Activated CD4-positive, alpha-beta T cell treated with anti-CD3 and anti-CD28 coated beads, Interleukin-2, amount 50 U/mL, for 1 hour (primary cell): ENCODE measurements around the gene PRUNE2.

Experiments
- DNase-seq: peaks from one replicate; pipeline ENCODE4 v3.0.0-alpha.2; 2020

PRUNE2 gene

DNA sequence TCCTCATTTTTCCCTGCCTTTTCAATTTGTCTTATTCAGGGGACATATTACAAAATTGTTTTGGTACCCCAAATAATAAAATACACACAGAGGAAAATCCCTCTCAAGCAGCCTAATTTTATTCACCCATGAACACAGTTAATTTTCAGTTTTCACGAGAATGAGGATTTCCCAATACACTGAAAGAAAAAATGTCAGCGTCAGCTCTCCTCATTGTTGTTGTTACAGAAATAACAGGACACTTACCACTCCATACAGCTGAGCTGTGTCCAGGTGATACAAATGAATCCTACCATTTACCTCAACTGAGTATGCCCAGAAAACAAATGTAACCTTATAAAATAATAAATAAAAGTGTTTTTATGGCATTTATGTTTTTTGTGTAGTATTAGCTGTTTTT is 286.3 kb downstream of the PRUNE2 start:
- DNase-seq, result no peak

DNA sequence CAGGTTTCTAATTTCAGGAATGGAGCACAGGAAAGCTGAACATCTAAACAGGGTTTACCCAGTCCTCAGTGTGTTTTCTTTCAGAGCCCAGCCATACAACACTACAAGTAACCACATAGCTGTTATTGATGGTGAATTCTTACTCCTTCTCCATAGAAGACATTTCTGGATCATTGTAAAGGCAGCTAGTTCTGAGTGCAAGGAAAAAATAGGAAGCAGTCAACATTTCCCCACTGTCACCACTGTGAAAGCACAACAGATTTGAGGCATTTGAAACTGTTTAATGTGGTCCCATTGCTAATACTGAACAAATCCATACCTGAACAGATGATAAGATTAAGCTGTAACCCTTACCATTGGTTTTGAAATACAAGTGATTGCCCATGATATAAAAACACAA is 286.7 kb downstream of the PRUNE2 start:
- no peak for DNase-seq

DNA sequence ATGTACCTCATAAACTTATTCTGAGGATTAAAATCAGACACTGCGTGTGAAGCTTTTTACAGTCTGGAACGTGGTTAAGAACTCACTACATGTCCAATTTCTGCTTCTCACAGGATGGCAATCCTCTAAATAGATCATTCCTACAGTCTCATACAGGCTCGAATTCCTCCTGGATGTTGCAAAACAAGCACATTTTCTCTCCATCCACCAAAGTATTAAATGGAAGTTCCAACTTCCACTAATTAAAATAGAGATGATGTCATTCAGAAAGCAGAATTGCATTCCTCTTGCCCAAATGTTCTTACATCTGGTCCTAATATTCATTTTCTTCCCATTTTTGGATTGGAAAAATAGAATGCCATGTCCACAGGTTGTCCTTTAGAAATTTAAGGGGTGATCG is 287.2 kb downstream of the PRUNE2 start:
- DNase-seq, result no peak

DNA sequence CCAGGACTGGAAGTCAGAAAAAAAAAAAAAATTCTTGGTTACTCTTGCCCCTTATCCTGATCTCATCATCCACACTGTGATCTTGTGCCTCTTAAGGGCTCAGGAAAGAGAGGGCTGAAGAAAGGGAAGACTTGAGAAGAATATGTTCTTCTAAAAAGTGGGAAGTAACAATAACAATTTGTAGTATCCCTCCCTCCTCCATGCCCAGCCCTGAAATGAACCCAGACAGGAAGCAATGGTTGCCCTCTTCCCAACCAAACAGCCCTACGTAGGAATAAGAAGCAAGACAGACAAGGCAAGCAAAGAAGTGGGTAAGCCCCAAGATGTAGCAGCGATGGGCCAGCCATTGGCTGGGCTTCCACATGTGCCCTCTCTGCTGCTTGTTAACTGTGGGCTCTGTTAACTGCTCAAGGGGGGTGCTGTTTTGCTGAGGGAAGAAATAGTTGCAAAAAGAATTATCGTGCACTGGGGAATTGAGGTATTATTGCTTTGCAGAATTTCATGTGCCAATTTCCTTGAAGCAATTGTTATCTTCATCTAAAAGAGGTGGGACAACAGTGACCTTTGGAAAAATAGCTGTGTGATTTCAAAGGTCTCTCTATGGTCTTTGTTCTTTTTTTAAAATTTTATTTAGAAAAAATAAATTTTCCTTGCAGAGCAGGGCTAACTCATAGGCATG is 288.3 kb downstream of the PRUNE2 start:
- no peak for DNase-seq

DNA sequence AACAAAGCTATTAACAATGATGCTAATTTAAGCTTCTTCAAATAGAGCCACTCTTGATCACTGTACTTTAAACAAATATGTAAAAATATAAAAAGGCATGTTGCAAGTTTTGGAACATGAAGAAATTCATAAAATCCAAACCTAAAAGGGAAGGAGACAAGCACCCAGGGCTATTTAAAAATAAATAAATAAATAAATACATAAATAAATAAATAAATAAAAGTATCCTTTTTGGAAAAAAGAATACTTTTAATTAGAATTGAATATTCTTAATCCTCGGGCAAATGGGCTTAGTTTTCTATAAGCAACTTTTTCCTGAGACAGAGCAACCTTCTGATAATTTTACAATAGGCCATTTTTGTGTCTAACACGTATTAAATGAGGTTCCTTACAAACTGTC is 289.1 kb downstream of the PRUNE2 start:
- DNase-seq, result no peak

DNA sequence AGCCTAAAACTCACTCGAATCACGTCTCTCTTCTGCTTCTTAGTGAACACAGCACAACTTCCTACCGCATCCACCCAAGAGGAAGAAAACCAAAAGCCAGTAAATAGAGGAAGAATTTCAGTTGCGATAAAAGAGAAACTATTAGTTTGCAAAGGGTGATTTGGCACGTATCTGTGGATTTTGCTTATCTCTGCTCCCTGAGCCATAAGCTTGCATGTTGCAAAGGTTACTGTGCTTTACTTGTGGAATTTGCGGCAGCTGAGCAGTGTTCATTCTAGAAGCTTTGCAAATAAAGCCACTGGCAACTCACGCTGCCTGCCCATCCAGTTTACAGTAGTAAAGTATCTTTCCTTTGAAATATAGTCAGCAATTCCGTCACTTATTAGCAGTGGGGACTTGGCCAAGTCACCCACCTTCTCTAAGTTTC is 290.7 kb downstream of the PRUNE2 start:
- DNase-seq, result no peak

DNA sequence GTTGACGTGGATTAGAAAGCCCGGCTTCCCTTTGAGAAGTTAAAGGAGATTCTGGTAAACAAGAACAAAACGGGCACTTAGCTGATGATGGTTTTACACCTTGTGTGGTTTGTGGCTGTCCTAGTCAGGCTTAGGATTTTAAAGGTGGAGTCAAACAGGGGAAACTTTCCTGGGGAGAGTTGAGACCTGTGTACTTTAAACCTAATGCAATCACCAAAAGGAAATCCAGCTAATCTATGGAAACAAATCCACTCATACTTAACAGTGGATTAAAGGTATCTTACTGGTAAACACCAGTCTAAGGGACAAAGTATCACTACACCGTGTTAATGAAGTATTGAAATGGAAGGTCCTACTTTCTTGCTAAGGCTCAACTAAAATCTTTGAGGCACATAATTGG is 291.9 kb downstream of the PRUNE2 start:
- no peak for DNase-seq

DNA sequence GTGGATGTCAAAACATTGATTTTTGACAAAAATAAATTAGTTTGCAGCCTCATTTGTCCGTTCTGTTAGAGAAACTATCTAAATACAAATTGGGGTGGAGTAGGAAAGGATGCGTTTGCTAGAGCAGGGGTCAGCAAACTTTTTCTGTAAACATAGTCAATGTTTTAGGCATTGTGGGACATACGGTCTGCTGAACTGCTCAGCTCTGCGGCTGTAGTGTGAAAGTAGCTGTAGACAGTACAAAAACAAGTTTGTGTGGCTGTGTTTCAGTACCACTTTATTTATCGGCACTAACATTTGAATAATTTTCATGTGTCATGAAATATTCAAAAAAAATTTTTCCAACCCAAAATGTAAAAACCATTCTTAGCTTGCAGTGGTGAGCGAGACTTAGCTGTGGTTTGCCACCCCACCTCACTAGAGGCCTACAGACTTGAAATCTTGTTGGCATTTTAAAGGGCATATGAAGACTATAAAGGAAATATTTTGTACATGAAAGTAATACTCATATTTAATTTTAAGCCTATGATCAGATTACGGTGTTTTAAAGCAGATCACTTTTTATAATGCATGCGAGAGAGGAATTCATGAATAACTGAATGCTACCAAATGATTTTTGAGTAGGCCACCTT is 292.6 kb downstream of the PRUNE2 start:
- DNase-seq, result no peak

DNA sequence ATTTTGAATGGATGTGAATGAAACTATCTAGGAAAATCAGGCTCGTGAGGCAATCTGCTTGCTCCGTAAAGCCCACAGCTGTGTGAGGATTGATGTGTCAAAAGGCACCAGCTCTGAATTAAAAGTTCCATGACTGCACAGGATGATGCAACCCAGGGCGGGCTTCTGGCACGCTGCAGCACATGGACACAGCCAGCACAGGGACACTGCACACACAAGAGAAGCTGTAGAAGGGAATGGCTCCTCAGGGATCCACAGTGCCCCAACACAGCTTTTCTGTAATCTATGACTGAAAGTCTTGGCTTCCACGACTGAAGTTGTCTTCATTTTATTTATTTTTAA is 295.9 kb downstream of the PRUNE2 start:
- no peak for DNase-seq

DNA sequence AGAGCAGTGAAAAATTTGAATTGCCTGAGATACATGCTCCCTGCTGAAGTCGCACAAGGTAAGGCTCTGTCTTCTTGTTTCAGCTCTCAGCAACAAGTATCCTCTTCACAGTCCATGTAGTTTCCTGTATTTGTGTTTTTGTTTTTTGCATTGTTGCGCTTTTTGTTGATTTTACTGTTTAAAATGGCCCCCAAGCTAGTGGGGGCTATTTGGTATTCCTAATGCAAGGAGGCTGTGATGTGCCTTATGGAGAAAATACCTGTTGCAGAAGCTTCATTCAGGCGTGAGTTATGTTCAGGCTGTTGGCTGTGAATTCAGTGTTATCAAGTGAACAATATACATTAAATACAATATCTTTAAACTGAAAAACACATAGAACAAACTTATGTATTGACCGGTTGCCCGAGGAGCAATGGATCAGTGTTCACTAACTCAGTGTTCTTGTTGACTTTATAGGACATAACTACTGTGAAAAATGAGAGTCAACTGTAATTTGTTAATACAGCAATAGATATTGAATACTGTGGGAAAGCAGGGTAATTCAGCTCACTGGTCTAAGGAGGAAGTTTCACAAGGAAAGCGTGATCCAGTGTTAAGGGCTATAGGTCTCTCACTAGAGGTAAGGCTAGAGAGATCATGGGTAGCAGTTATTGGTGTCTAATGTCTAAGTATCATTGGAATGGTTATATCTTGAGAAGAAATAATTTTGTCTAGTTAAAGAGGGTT is 296.5 kb downstream of the PRUNE2 start:
- DNase-seq, result no peak

DNA sequence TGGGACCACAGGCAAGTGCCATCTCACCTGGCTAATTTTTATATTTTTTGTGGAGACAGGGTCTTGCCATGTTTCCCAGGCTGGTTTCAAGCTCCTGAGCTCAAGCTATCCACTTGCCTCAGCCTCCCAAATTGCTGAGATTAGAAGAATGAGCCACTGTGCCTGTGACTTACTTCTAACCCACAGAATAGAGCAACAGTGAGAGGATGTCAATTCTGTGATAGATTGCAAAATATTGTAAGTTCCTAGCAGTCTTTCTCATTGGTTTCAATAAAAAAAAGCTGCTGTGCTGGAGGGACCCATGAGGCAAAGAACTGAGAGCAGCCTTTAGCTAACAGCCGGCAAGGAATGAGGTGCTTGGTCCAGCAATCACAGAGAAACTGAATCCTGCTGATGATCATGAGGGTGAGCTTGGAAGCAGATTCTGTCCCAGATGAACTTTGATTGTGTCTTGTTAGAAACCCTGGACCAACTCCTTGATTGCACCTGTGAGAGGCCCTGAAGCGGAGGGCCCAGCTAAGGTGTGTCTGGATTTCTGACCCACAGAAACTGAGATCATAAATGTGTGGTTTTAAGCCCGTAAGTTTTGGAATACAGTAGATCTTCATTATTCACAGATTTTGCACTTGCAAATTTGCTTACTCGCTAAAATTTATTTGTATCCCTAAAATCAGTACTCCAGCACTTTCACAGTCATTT is 297.2 kb downstream of the PRUNE2 start:
- DNase-seq, result no peak

DNA sequence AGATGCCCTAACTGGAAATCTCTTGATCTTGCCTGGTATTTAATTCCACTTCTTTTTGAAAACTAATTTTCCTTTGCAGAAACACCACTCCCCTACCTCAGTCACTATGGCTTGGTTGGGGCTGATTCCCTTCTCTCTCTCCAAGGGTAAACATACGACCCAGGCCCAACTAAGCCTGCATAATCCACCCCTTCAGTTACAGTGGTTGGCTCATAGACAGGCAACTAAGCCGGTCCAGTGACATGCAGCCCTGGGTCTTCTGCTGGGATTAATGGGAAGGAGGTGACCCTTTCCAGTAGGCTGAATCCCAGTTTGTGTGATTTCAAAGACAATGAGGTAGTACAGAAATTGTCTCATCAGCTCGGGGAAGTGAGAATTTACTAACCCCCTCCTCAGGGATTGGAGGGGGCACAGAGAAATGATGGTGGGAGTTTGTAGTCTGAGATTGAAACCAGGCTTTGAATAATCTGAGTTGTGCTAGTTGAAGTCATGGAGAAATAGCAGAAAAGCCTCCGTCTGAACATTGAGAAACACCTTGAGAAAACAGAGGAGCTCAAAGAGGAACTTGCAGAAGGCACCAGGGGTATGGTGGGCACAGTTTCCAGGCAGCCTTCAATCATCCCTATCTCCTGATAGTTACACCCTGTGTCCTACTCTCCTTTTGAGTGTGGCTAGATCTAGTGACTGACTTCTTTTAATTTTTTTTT is 298.0 kb downstream of the PRUNE2 start:
- no peak for DNase-seq

DNA sequence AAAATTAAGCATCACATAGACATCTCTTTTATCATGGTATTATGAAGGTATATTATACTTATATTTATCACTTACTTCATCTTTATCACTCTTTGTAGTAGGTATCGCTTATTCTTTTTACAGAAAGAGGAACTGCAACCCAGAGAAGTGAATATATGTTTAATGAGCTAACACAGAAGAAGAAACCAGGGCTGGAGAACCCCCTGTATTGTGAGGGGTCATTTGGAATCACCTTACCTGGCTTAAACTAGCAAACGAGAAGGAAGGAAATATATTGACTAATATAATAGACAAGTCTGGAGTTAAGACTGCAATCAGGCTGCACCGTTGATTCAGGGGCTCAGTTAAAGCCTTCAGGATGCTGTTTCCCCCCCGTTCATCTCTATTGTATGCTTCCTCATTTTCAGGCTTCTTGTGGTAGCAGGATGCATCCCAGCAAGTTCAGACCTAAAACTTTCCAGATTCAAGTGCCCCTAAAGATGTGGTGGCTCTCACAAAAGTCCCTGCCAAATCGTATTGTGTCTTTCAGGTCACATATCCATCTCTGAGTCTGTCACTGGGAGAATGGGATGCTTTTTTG is 300.5 kb downstream of the PRUNE2 start:
- DNase-seq, result no peak

DNA sequence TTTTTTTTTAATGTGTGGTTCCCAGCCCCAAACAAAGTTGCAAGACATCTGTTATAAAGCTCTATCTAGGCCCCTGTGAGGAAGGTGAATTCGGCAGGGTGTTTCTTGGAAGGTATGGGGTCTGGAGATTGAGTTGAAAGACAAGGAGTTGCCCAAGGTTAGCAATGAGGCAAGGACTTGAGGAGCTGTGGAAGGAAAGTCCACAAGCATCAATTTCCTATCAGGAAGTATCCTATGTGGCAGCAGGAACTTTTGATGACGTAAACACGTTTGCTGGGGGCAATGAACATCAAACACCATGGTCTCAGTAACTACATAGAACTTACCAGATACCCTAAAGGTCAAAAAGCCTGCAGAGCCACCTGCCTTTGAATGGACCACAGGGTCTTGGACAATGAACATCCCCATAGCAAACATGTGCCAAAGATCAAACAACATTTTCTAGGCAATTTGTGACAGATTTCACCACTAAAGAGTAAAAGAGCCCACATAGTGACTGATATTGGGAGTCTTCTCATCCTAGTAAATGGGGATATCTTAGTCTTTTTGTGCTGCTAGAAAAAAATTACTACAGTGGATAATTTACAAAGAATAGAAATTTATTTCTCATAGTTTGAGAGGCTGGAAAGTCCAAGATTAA is 301.9 kb downstream of the PRUNE2 start:
- DNase-seq, result no peak

DNA sequence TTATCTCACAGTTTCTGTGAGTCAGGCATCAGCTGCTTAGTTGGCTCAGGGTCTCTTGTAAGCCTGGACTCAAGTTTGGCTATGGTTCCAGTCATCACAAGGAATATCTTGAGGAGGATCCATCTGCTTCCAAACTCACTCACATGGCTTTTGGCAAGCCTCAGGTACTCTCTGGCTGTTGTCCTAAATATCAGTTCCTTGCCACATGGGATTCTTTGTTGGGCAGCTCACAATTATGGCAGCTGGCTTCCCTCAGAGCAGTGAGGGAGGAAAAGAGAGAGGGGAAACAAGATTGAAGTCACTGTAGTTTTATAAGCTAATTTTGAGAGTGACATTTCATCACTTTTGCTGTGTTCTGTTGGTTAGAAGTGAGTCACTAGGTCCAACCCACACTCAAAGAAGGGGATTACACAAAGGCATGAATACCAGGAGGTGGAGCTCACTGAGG is 302.4 kb downstream of the PRUNE2 start:
- no peak for DNase-seq

DNA sequence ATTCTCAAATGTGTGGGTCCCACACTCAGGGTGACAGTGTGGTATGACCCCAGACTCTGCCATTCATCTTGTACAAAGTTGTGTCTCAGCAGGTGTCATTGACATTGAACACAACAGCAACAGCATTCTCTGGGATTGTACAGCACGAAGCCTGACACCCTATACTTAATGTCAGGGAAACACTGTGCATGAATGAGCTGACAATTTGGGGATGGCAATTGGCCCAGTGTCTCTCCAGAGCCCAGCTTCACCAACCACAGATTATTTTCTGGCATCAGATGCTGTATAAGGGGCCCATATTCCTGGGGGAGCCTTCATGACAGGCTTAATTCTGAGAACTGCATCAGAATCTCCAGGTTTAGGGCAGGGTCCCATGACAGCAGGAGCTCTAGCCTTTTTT is 303.7 kb downstream of the PRUNE2 start:
- no peak for DNase-seq

DNA sequence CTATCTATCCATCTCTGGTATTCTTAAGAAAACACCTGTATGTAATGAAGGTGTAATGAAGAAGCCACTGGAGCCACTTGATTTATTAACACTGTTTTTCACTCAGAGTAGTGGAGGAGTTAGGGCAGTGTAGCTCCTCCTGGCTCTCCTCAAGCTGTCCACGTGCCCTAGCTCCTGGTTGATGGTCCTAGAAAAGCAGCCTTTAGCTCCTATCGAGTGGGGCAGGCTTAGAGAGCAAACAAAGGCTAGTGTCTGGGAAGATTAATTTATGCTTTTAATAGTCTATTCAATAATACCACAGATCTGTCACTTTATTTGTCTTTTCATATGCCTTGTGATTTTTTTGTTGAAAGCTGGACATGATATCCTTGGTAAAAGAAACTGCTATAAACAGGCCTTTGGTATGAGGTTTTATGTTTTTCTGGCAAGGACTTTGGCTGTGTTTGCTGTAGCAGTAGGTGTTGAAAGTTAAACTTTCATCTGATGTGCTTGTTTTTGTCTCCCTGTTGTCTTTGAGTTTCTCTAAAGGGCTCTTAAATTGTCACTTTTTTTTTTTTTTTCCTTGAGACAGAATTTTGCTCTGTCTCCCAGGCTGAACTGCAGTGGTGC is 305.8 kb downstream of the PRUNE2 start:
- no peak for DNase-seq

DNA sequence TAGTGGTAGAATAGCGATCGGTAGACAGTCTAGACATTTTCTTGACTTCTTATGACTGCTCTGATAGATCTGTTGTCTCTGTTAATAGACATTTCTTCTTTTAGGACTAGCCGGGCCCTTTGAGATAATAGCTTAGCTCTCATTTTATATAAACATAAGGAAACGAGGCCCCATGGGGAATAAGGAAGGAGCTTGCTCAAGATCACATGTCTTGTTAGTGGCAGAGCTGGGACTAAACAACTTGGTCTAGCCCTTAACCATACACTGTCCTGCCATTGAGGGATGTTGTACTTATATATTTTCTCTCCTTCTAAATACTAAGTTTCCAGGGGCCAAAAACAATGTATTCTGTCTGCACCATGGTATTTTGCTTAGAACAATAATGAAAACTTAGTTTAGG is 306.9 kb downstream of the PRUNE2 start:
- DNase-seq, result no peak

DNA sequence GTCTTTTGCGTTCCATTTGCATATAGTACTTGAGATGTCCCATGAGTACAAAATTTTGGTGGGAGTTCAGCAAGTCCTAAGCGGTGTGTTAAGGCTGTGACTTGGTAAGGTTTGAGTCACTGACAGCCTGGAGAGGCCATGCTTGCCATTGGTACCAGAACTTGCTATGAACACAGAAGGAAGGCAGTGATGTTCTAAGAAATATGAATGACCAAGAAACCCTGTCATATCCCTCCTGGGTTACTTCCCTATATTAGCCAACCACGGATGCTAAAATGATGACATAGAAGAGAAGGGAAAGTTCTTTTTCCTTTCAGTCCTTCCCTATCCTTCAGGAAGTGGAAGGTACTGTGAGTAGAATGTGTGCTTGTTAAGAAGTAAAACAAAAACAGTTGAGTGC is 310.3 kb downstream of the PRUNE2 start:
- no peak for DNase-seq

DNA sequence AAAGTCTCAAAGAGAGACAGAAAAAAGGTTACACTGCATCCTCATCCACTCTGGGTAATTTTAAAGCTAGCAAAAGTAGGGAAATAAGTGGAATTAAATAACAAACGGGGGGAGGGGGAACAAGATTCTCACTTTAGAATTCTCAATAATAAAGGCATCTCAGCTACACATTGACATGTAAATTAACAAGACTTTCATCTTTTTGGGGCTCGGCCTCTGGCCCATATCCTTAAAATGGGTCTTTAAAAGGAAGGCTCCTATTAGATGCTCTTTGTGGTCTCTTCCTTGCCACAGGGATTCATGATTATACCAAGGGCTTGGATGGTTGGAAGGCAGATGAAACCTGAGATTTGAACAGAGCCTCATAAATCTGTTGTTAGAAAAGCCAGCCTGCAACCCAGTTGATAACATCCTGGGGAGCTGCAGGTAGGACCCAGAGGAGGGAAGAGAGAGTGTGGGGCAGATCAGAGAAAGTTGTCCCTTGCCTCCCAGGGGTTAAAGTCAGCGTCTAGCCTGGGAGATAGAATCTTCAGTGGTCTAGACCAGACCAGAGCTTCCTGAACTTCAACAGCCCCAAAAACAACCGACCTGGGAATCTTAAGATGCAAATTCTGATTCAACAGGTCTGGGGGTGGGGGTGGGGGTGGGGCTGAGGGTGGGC is 311.0 kb downstream of the PRUNE2 start:
- DNase-seq, result no peak
